Measurements from ENCODE around the gene FCAR. TPM values are rescaled to one million over a fixed set of nuclear protein-coding genes. Genes with fewer than 3 reads are reported as not detected.
"Not testable (repeated sequence)": the region's sequence is repeated elsewhere in the genome, so short reads cannot be mapped to it uniquely, and the experiment has no call there.

FCAR gene
- total RNA-seq, 1 donor from 2014 or later: not detected

GRCh38 chr19:54835126-54835525 is 38.9 kb upstream of the FCAR start:
- not testable (repeated sequence) for H3K9me3 ChIP-seq (ENCODE audit: insufficient read depth, low read depth, low read length); H3K27ac Mint-ChIP-seq (ENCODE audit: unreplicated experiment); H4K20me1 ChIP-seq (ENCODE audit: insufficient read depth, low read length); H3K27me3 Mint-ChIP-seq (ENCODE audit: low read depth, unreplicated experiment); H3K4me3 ChIP-seq (ENCODE audit: insufficient read depth, low read depth, low read length); DNase-seq (ENCODE audit: low read depth); H3K4me3 Mint-ChIP-seq (ENCODE audit: unreplicated experiment); H3K4me1 ChIP-seq (ENCODE audit: insufficient read depth, low read length); H3K9ac ChIP-seq (ENCODE audit: low read length); H3K4me1 Mint-ChIP-seq (ENCODE audit: low read depth, unreplicated experiment); H3K36me3 Mint-ChIP-seq (ENCODE audit: low read depth, unreplicated experiment); H3K79me2 ChIP-seq (ENCODE audit: insufficient read depth, low read length); H3K27ac ChIP-seq (ENCODE audit: low read depth, low read length); H3K4me2 ChIP-seq (ENCODE audit: low read length); H2AFZ ChIP-seq (ENCODE audit: low read depth, low read length); H3K36me3 ChIP-seq (ENCODE audit: insufficient read depth, low read length); H3K27me3 ChIP-seq (ENCODE audit: insufficient read depth, low read length); FAIRE-seq
- peaks cover 19% of the 10 kb centered on the region for H3K9me3 Mint-ChIP-seq (ENCODE audit: unreplicated experiment)

DNA sequence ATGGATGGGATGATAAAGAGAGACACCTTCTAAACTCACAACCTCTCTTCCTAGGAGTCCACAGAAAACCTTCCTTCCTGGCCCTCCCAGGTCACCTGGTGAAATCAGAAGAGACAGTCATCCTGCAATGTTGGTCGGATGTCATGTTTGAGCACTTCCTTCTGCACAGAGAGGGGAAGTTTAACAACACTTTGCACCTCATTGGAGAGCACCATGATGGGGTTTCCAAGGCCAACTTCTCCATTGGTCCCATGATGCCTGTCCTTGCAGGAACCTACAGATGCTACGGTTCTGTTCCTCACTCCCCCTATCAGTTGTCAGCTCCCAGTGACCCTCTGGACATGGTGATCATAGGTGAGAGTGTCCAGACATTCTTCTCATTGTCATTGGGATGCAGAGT is 36.5 kb upstream of the FCAR start:
- not testable (repeated sequence) for H3K36me3 Mint-ChIP-seq (ENCODE audit: low read depth, unreplicated experiment); H2AFZ ChIP-seq (ENCODE audit: low read depth, low read length); H3K27ac ChIP-seq (ENCODE audit: low read depth, low read length); FAIRE-seq; H4K20me1 ChIP-seq (ENCODE audit: insufficient read depth, low read length); H3K4me2 ChIP-seq (ENCODE audit: low read length); H3K9me3 ChIP-seq (ENCODE audit: insufficient read depth, low read depth, low read length); H3K4me1 ChIP-seq (ENCODE audit: insufficient read depth, low read length); H3K4me3 Mint-ChIP-seq (ENCODE audit: unreplicated experiment); H3K79me2 ChIP-seq (ENCODE audit: insufficient read depth, low read length); H3K4me3 ChIP-seq (ENCODE audit: insufficient read depth, low read depth, low read length); H3K27ac Mint-ChIP-seq (ENCODE audit: unreplicated experiment); H3K27me3 ChIP-seq (ENCODE audit: insufficient read depth, low read length); DNase-seq (ENCODE audit: low read depth); H3K4me1 Mint-ChIP-seq (ENCODE audit: low read depth, unreplicated experiment); H3K27me3 Mint-ChIP-seq (ENCODE audit: low read depth, unreplicated experiment); H3K36me3 ChIP-seq (ENCODE audit: insufficient read depth, low read length); H3K9ac ChIP-seq (ENCODE audit: low read length)
- peaks cover 13% of the 10 kb centered on the region for H3K9me3 Mint-ChIP-seq (ENCODE audit: unreplicated experiment)

- H3K27ac ChIP-seq (ENCODE audit: low read depth, low read length); H3K36me3 Mint-ChIP-seq (ENCODE audit: low read depth, unreplicated experiment); H4K20me1 ChIP-seq (ENCODE audit: insufficient read depth, low read length); H3K4me3 Mint-ChIP-seq (ENCODE audit: unreplicated experiment); H3K27ac Mint-ChIP-seq (ENCODE audit: unreplicated experiment); H3K4me1 ChIP-seq (ENCODE audit: insufficient read depth, low read length); H3K9me3 ChIP-seq (ENCODE audit: insufficient read depth, low read depth, low read length); H3K27me3 Mint-ChIP-seq (ENCODE audit: low read depth, unreplicated experiment); H3K79me2 ChIP-seq (ENCODE audit: insufficient read depth, low read length); H3K4me3 ChIP-seq (ENCODE audit: insufficient read depth, low read depth, low read length); DNase-seq (ENCODE audit: low read depth); H2AFZ ChIP-seq (ENCODE audit: low read depth, low read length); H3K4me2 ChIP-seq (ENCODE audit: low read length); H3K9ac ChIP-seq (ENCODE audit: low read length); H3K36me3 ChIP-seq (ENCODE audit: insufficient read depth, low read length); H3K27me3 ChIP-seq (ENCODE audit: insufficient read depth, low read length); FAIRE-seq; H3K4me1 Mint-ChIP-seq (ENCODE audit: low read depth, unreplicated experiment): not testable (repeated sequence)
- H3K9me3 Mint-ChIP-seq (ENCODE audit: unreplicated experiment): peaks cover 18% of the 10 kb centered on the region
Observed at GRCh38 chr19:54843171-54843570, 30.9 kb upstream of the FCAR start.

- H3K27ac Mint-ChIP-seq (ENCODE audit: unreplicated experiment); H3K4me1 Mint-ChIP-seq (ENCODE audit: low read depth, unreplicated experiment); H3K4me1 ChIP-seq (ENCODE audit: insufficient read depth, low read length); H3K27me3 ChIP-seq (ENCODE audit: insufficient read depth, low read length); H3K9ac ChIP-seq (ENCODE audit: low read length); H3K9me3 ChIP-seq (ENCODE audit: insufficient read depth, low read depth, low read length); H3K27me3 Mint-ChIP-seq (ENCODE audit: low read depth, unreplicated experiment); H3K36me3 ChIP-seq (ENCODE audit: insufficient read depth, low read length); H3K27ac ChIP-seq (ENCODE audit: low read depth, low read length); H2AFZ ChIP-seq (ENCODE audit: low read depth, low read length); H4K20me1 ChIP-seq (ENCODE audit: insufficient read depth, low read length); DNase-seq (ENCODE audit: low read depth); H3K4me3 ChIP-seq (ENCODE audit: insufficient read depth, low read depth, low read length); H3K4me2 ChIP-seq (ENCODE audit: low read length); H3K79me2 ChIP-seq (ENCODE audit: insufficient read depth, low read length); H3K4me3 Mint-ChIP-seq (ENCODE audit: unreplicated experiment); H3K36me3 Mint-ChIP-seq (ENCODE audit: low read depth, unreplicated experiment); FAIRE-seq: not testable (repeated sequence)
- peaks cover 27% of the 10 kb centered on the region for H3K9me3 Mint-ChIP-seq (ENCODE audit: unreplicated experiment)
Observed at GRCh38 chr19:54850061-54850640, 23.9 kb upstream of the FCAR start, which contains the start of gene KIR3DL2. KIR3DL2 (plus strand) TSS chr19:54850443; CDS start chr19:54850476, 33 bp downstream.

Data from astrocyte (in vitro differentiated cells and primary cell).